HG03565 (cell line): Measurements from ENCODE around the gene ZSWIM8.
A peak's percentile ranks its signal among the peaks of the same experiment; 100 is the strongest.
"Not testable (repeated sequence)": the region's sequence is repeated elsewhere in the genome, so short reads cannot be mapped to it uniquely, and the experiment has no call there.

Experiments used
- ATAC-seq: cut with Tn5 transposase; IDR thresholded peaks from one replicate; pipeline ENCODE4 v1.9.1; 2021; ENCODE audit warnings: mild to moderate bottlenecking, moderate library complexity; ENCODE audit not compliant: unreplicated experiment

Gene ZSWIM8

DNA sequence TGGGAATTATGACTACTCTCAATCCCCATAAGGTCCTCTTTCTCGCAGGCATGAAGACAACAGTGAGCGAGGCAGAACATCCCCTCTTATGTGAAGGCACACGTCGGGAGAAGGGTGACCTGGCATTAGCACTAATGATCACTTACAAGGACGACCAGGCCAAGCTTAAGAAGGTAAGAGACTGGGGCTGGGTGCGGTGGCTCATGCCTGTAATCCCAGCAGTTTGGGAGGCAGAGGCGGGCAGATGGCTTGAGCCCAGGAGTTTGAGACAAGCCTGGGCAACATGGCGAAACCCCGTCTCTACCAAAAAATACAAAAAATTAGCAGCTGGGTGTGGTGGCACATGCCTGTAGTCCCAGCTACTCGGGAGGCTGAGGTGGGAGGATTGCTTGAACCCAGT is 10.1 kb downstream of the ZSWIM8 start:
- ATAC-seq = not testable (repeated sequence)

DNA sequence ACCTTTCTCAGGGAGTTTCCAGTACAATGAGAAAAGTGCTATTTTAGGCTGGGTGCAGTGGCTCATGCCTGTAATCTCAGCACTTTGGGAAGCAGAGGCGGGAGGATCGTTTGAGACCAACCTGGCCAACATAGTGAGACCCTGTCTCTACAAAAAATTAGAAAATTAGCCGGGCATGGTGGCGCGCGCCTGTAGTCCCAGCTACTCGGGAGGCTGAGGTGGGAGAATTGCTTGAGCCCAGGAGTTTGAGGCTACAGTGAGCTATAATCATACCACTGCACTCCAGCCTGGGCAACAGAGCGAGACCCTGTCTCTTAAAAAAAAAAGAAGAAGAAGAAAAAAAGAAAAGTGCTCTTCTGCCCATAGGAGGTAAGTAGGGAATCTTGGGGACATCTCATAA is 10.6 kb downstream of the ZSWIM8 start:
- ATAC-seq = not testable (repeated sequence)

GRCh38 chr10:73796766-73797165 is 11.4 kb downstream of the ZSWIM8 start:
- no peak for ATAC-seq

DNA sequence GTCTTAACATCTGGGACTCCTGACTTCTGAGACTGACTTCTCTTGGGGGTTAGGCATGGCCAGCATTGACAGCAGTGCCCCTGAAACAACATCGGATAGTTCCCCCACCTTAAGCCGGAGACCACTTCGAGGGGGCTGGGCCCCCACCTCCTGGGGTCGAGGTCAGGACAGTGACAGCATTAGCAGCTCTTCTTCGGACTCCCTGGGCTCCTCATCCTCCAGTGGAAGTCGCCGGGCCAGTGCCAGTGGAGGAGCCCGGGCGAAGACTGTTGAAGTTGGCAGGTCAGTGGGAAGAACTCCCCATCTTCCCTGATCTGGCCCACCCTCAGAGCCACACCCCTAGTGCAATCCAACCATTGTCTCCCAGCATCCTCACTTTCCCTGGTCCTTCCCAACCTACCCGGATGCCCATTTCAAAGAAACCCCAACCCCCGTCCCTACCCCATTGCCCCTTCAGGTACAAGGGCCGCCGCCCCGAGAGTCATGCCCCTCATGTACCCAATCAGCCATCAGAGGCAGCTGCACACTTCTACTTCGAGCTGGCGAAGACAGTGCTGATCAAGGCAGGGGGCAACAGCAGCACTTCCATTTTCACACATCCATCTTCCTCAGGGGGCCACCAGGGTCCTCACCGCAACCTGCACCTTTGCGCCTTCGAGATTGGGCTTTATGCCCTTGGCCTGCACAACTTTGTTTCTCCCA is 12.1 kb downstream of the ZSWIM8 start:
- no peak for ATAC-seq

DNA sequence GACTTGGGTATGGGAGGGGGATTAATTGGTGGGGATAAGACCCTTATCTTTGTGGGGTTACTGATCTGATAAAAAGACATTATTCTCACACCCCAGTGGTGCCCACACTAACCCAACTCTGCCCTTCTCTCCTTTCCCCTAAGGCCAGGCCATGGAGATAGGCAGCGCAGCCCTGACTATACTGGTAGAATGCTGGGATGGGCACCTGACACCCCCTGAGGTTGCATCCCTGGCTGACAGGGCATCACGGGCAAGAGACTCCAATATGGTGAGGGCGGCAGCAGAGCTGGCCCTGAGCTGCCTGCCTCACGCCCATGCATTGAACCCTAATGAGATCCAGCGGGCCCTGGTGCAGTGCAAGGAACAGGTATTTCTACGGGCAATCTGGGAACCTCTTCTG is 12.7 kb downstream of the ZSWIM8 start:
- ATAC-seq = no peak

DNA sequence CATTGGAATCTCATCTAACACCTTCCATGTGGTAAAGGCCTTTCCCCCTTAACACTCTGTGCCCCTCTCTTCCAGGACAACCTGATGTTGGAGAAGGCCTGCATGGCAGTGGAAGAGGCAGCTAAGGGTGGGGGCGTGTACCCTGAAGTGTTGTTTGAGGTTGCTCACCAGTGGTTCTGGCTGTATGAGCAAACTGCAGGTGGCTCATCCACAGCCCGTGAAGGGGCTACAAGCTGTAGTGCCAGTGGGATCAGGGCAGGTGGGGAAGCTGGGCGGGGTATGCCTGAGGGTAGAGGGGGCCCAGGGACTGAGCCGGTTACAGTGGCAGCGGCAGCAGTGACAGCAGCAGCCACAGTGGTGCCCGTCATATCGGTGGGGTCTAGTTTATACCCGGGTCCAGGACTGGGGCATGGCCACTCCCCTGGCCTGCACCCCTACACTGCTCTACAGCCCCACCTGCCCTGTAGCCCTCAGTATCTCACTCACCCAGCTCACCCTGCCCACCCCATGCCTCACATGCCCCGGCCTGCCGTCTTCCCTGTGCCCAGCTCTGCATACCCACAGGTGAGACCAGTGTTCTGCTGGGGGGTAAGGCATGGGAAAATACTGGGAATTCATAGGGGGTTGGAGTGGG is 13.6 kb downstream of the ZSWIM8 start:
- ATAC-seq = no peak

- ATAC-seq = no peak
Measured at GRCh38 chr10:73799899-73800559, 14.6 kb downstream of the ZSWIM8 start.

- ATAC-seq = no peak
Measured at GRCh38 chr10:73800560-73801252, 15.3 kb downstream of the ZSWIM8 start.

- ATAC-seq = no peak
Measured at GRCh38 chr10:73801253-73801590, 15.8 kb downstream of the ZSWIM8 start.

GRCh38 chr10:73802276-73802991 is 17.0 kb downstream of the ZSWIM8 start:
- no peak for ATAC-seq

DNA sequence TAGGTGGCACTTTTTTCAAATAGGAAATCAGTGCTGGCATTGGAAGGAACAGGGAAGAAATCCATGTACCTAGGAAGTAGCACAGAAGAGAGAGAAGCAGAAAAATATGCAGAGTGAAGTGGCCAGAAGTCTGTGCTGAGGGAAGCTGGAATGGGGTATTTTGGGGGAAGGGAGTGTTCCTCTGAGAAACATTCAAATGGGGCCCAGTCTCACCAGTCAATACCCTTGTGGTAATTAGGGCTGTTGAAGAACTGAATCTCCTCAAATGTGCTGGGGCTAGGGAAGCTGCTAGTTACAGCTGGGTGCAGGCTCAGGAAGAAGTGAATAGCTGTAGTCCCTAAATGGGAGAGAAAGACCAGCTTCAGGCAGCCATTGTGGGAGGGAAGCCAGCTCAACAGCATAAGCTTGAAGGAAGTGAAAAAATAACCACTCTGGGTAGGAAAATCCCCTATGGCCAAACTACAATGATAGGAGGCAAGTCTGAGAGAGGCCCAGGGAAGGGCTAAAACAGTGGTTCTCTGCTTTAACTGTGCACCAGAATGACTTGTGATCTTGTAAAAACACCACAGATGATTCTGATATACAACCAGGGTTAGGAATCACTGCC is 18.4 kb downstream of the ZSWIM8 start:
- ATAC-seq = peak; percentile 69

GRCh38 chr10:73806176-73806950 is 21.0 kb downstream of the ZSWIM8 start:
- ATAC-seq = no peak

DNA sequence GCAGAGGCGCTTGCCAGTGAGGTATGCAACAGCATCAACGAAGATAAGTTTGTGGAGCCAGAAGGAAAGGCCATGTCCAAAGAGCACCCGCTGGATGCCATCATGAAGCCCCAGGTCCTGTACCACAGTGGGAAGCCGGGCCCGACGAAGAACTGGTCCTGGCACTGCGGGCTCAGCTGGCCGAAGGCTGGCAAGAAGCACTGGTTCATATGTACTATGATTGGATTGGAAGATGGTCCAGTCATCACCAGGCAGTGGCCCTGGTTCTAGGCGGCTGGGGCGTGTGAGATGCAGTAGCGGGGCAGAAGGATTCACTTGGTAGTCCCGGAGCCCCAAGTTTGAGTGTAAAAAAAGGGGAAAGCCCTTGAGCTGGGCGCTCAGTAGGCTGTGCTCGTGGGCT is 22.1 kb downstream of the ZSWIM8 start:
- ATAC-seq = no peak

DNA sequence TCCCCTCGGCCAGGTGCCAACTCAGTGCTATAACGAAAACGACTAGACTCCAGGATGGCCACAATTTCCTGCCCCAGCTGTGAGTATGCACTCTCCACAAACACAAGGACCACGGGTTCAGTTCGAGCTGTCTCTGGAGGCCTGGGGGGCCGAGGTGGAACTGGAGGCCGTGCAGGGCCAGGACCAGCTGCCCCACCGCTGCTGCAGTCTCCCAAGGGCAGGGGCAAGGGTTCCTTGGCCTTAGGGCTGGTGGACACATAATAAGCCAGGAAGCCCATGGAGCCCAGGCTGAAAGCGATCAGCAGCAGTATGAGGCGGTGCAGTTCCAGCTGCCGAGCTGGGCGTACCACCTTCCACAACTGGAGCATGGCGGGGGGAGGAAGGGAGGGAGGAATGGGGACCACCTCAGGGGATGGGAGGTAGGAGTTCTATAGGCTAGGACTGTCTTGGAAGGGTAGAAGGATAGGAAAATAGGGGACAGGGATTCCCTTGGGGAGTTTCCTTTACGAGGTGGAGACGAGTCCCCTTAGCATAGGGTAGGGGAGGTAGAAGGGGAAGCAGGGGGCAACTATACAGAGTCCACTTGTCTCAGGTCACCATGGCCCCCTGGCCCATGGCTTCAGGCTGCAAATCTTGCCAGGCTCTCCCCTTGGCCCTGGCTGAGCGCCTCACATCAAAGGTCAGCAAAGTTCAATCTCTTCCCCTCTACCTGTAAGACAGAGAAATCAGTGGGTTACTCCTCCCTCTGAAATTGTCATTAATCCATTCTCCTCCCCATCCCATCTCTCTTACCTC is 22.8 kb downstream of the ZSWIM8 start:
- ATAC-seq = no peak

DNA sequence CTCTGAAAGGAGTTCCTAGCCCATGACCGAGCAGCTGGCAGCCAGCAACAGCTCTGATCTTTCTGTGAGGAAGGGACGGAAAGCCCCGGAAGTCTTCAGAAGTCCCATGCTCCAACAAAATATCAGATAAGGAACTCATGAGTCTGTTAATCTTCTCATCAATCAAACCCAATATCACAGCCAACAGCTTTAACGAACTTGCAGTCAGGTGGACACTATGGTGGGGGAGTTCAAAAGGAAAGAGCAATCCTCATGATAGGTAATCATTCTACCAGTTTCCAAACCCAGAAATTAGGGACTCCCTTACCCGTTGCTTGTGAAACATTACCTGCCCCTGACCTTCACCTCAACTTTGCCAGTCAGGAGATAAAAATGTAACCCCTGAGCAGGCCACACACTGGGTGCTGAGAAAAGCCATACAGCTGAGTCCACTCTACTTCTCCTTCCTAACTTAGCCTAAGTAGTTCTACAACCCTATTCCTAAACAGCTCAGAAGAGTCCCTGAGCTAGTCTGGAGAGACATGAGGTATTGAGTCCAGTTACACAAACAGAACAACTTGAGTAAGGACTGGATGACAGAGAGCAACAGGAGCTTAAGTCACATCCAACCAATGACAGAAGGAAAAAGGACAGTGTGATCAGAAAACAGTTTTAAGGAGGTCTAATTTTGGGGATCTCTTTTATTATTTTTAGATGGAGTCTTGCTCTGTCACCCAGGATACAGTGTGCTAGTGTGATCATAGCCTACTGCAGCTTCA is 23.8 kb downstream of the ZSWIM8 start:
- no peak for ATAC-seq

DNA sequence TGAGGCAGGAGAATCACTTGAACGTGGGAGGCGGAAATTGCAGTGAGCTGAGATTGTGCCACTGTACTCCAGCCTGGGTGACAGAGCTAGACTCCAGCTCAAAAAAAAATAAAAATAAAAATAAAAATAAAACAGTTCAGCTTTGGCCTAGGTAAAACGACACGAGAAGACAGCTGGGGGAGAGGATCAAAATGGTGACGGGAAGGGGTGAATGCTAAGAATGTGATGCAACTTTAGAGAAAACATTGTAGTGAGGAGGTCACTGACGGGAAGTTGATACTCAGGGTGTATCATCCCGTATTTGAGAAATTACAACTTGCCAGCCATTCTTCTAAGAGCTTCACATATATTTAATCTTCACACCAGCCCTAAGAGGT is 24.9 kb downstream of the ZSWIM8 start:
- no peak for ATAC-seq

GRCh38 chr10:73810735-73811465 is 25.5 kb downstream of the ZSWIM8 start:
- no peak for ATAC-seq

- no peak for ATAC-seq
Measured at GRCh38 chr10:73812657-73813056, 27.3 kb downstream of the ZSWIM8 start.
